K562 (cell line): ENCODE data around the gene MTMR12. TPM values are rescaled to one million over a fixed set of nuclear protein-coding genes. Genes with fewer than 3 reads are reported as not detected.

Experiments used
- ATAC-seq: fragments of 200-7000 bp; cut with Tn5 transposase; 3 replicates; pipeline ENCODE4 v1.9.1; 2020; ENCODE audit warnings: moderate library complexity
- BruUV-seq: library from RNA; stranded (reverse); fragments of 400-500 nt; replicated peaks from 2 replicates; lab custom pipeline; 2021; lab: Mats Ljungman, UMichigan
- CTCF ChIA-PET: fragments of 300-600 bp; formaldehyde crosslinking; extraction: SDS; loops from one replicate; lab custom pipeline; 2021; ENCODE audit warnings: low intra/inter-chr PET ratio; lab: Yijun Ruan, JAX
- POLR2A ChIA-PET: fragments of 300-600, 350-650 bp; sonication (Branson Sonifier 250); formaldehyde crosslinking; extraction: SDS; loops from one replicate; lab custom pipeline; 2021; ENCODE audit warnings: antibody characterized with exemption, inconsistent platforms; lab: Yijun Ruan, JAX
- DNase-seq, 4 experiments: peaks; one replicate each; pipeline versions ENCODE4 v3.0.0 to v3.0.0-alpha.2; 2011 to 2018; ENCODE audit warnings: low spot score in 3 of 4, mixed read lengths in 3 of 4; ENCODE audit errors: extremely low read depth in 1 of 4
- FAIRE-seq: peaks from 2 replicates; lab custom pipeline; 2011; peaks lifted over from hg19 to GRCh38; lab: Jason Lieb, UNC
- H2AFZ ChIP-seq: 2 replicates; pipeline ENCODE4 v1.6.0; 2011; ENCODE audit warnings: low read depth, low read length, control low read depth, inconsistent platforms
- H3K27ac ChIP-seq: fragments of 200-600 bp; 3 replicates; pipeline ENCODE4 v1.8.0; 2011; ENCODE audit warnings: low read depth, mild to moderate bottlenecking, control low read depth, inconsistent platforms, low read length, moderate library complexity, mixed read lengths; ENCODE audit errors: extremely low read depth
- H3K27me3 ChIP-seq, 2 experiments: fragments of 300-600 bp in 1 of 2; 2 replicates in 1 of 2; 3 replicates in 1 of 2; pipeline versions ENCODE4 v1.6.0 to v1.8.0; 2011; ENCODE audit warnings: inconsistent platforms in 2 of 2, low read length in 2 of 2, mild to moderate bottlenecking in 1 of 2, mixed read lengths in 1 of 2, moderate library complexity in 1 of 2; ENCODE audit not compliant: control insufficient read depth in 2 of 2, insufficient read depth in 2 of 2
- H3K36me3 ChIP-seq: fragments of 300-600 bp; 3 replicates; pipeline ENCODE4 v1.8.0; 2011; ENCODE audit warnings: mild to moderate bottlenecking, low read length, inconsistent platforms; ENCODE audit not compliant: control insufficient read depth, insufficient read depth
- H3K4me1 ChIP-seq, 2 experiments: fragments of 200-600 bp in 1 of 2; replicated peaks in 1 of 2; 2 replicates in 1 of 2; 3 replicates in 1 of 2; pipeline versions ENCODE4 v1.5.1 to v1.8.0; 2011; ENCODE audit warnings: inconsistent platforms in 2 of 2, low read length in 2 of 2, mild to moderate bottlenecking in 1 of 2, mixed read lengths in 1 of 2, moderate library complexity in 1 of 2; ENCODE audit not compliant: control insufficient read depth in 2 of 2, insufficient read depth in 2 of 2
- H3K4me2 ChIP-seq: 2 replicates; pipeline ENCODE4 v1.6.1; 2011; ENCODE audit warnings: low read length, control low read depth, inconsistent platforms, mixed read lengths; ENCODE audit not compliant: insufficient read depth
- H3K4me3 ChIP-seq: fragments of 200-600 bp; sonication (generic), shearing (Covaris generic); 2 replicates; pipeline ENCODE4 v1.5.1; 2016; ENCODE audit warnings: control low read depth, inconsistent platforms
- H3K79me2 ChIP-seq: fragments of 200-600 bp; 3 replicates; pipeline ENCODE4 v1.8.0; 2011; ENCODE audit warnings: low read length, inconsistent platforms; ENCODE audit not compliant: control insufficient read depth, insufficient read depth
- H3K9ac ChIP-seq, 2 experiments: 2 replicates each; pipeline versions ENCODE4 v1.6.0 to v1.6.1; 2011; ENCODE audit warnings: low read depth in 2 of 2, low read length in 2 of 2, control low read depth in 1 of 2, inconsistent platforms in 1 of 2, mild to moderate bottlenecking in 1 of 2, mixed read lengths in 1 of 2; ENCODE audit not compliant: insufficient read depth in 1 of 2
- H3K9me1 ChIP-seq: one replicate; pipeline ENCODE4 v1.6.0; 2011; ENCODE audit warnings: inconsistent platforms, mild to moderate bottlenecking, low read length, moderate library complexity; ENCODE audit not compliant: control insufficient read depth, insufficient read depth
- H3K9me3 ChIP-seq: replicated peaks from 2 replicates; pipeline ENCODE4 v1.5.1; 2011; ENCODE audit warnings: low read depth, low read length, inconsistent platforms; ENCODE audit not compliant: control insufficient read depth, insufficient read depth
- H4K20me1 ChIP-seq: replicated peaks from 2 replicates; pipeline ENCODE4 v1.6.1; 2011; ENCODE audit warnings: low read length, inconsistent platforms, mixed read lengths; ENCODE audit not compliant: control insufficient read depth, insufficient read depth
- CCNT2 ChIP-seq: IDR thresholded peaks from 2 replicates; pipeline ENCODE4 v1.6.1; 2011; ENCODE audit warnings: borderline replicate concordance, low read depth, mild to moderate bottlenecking, moderate library complexity, mixed read lengths, low read length; ENCODE audit not compliant: insufficient read length; ENCODE audit errors: extremely low read depth
- COPS2 ChIP-seq: fragments of 450-650 bp; conservative IDR thresholded peaks from 2 replicates; pipeline ENCODE4 v1.6.1; 2016; ENCODE audit warnings: mild to moderate bottlenecking, moderate library complexity
- HMGXB4 ChIP-seq: sonication (generic); formaldehyde crosslinking; IDR thresholded peaks from 2 replicates; pipeline ENCODE4 v1.8.1; 2023; ENCODE audit warnings: mild to moderate bottlenecking, missing genetic modification reagents
- SFPQ ChIP-seq: fragments of 200-400 bp; formaldehyde crosslinking; IDR thresholded peaks from 2 replicates; pipeline ENCODE4 v1.6.1; 2017; ENCODE audit warnings: mild to moderate bottlenecking, low read depth, low read length, moderate library complexity
- TSC22D4 ChIP-seq: fragments of 450-650 bp; IDR thresholded peaks from 2 replicates; pipeline ENCODE4 v1.6.1; 2016; ENCODE audit warnings: missing genetic modification characterization, missing biosample characterization, control low read depth
- ZNF347 ChIP-seq: fragments of 450-650 bp; formaldehyde crosslinking; IDR thresholded peaks from 2 replicates; pipeline ENCODE4 v1.4.0; 2020; ENCODE audit warnings: low read depth, mild to moderate bottlenecking, moderate library complexity
- in situ Hi-C: fragments of 300-500 bp; cut with MboI; formaldehyde crosslinking; loops from 4 replicates; pipeline ENCODE4 v1.15.0; 2018; ENCODE audit warnings: inconsistent platforms, mixed read lengths
- intact Hi-C: fragments of 100-400 bp; cut with micrococcal nuclease; formaldehyde crosslinking; loops from 2 replicates; pipeline ENCODE4 v1.14.2; 2022
- polyA plus RNA-seq, 8 experiments: library from polyadenylated mRNA; depleted of rRNA in 4 of 8; stranded (reverse) in 5 of 8; unstranded in 3 of 8; fragments of >200 nt; fragmentation: Nextera tagmentation in 2 of 8; fragmentation: Illumina TruSeq in 1 of 8; extraction: Ambion mirVana in 2 of 8; extraction: Trizol in 1 of 8; gene quantifications; 2 replicates each; pipeline versions ENCODE4 v1.2.1 to v1.2.3, GENCODE V29; 2011 to 2014; ENCODE audit warnings: inconsistent platforms in 1 of 8, missing spikeins in 1 of 8
- total RNA-seq, 7 experiments: library from RNA; depleted of rRNA in 6 of 7; stranded (reverse); fragments of >200 nt in 6 of 7; fragmentation: Illumina TruSeq in 2 of 7; extraction: Trizol in 2 of 7; gene quantifications; 2 replicates each; pipeline versions ENCODE4 v1.2.1 to v1.2.3, GENCODE V29; 2011 to 2021; ENCODE audit warnings: low replicate concordance in 1 of 7

The MTMR12 gene
- total and polyA plus RNA-seq, 9 of the 15 experiments (the other 6 are each of a cell fraction or from before 2014, with no cell fraction given), result 4.0 to 28.7 (median 17.1) TPM

DNA sequence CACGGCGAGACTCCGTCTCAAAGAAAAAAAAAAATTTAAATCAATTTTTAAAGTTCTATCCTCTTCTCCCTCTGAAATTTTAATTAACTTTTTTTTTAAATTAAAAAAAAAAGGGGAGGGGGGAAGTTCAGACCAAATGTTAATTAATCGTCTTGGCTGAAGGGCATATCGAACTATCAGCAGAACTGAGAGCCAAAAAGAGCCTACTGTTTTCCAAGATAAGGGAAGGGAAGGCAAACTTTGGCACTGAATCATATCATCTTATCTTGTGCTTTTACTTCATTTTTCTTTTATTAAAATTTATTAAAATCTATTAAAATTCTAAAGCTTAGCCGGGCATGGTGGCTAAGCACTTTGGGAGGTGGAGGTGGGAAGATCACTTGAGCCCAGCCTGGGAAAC lies 45.9 kb upstream of the MTMR12 start (continued):
- no peak for TF ChIP-seq SFPQ
- TF ChIP-seq TSC22D4 (tag), result no peak
- TF ChIP-seq HMGXB4 (CRISPR knock-in tag), result no peak
- TF ChIP-seq ZNF347 (CRISPR knock-in tag), result no peak
- no peak for TF ChIP-seq CCNT2

- Histone ChIP-seq H3K9me1 (no peaks in the 10 kb centered on the region), H3K79me2 (no peaks in the 10 kb centered on the region), H3K4me1 (no peaks in the 10 kb centered on the region; a peak in 1 of 5 replicates), H4K20me1 (no peaks in the 10 kb centered on the region), H3K27ac (no peak overlapping the region), H3K4me3 (no peak overlapping the region), H3K4me2 (no peak overlapping the region), H3K9ac (no peak overlapping the region), H3K9me3 (no peaks in the 10 kb centered on the region), H3K27me3 (no peaks in the 10 kb centered on the region), H3K36me3 (peaks cover 68% of the 10 kb centered on the region)
- POLR2A ChIA-PET, result no interaction called here
- intact Hi-C loops, result no loop called here
- DNase-seq (no peak), FAIRE-seq (no peak), ATAC-seq (no peak)
- no TSS peak for BruUV-seq
- in situ Hi-C loops, result no loop called here
- CTCF ChIA-PET, result no interaction called here
- no peak for TF ChIP-seq COPS2
- TF ChIP-seq, all 486 proteins: peak for 0
- no peak overlapping the region for H2AFZ ChIP-seq
Measured at GRCh38 chr5:32357658-32358057, 44.9 kb upstream of the MTMR12 start.
